Measurements from ENCODE around the gene RSPO4. TPM values are rescaled to one million over a fixed set of nuclear protein-coding genes. Genes with fewer than 3 reads are reported as not detected.
A peak's percentile ranks its signal among the peaks of the same experiment; 100 is the strongest.

Gene RSPO4
- total and polyA plus RNA-seq, 9 of the 15 experiments (the other 6 are each of a cell fraction or from before 2014, with no cell fraction given): 0.04 to 0.34 TPM; not detected in 7

DNA sequence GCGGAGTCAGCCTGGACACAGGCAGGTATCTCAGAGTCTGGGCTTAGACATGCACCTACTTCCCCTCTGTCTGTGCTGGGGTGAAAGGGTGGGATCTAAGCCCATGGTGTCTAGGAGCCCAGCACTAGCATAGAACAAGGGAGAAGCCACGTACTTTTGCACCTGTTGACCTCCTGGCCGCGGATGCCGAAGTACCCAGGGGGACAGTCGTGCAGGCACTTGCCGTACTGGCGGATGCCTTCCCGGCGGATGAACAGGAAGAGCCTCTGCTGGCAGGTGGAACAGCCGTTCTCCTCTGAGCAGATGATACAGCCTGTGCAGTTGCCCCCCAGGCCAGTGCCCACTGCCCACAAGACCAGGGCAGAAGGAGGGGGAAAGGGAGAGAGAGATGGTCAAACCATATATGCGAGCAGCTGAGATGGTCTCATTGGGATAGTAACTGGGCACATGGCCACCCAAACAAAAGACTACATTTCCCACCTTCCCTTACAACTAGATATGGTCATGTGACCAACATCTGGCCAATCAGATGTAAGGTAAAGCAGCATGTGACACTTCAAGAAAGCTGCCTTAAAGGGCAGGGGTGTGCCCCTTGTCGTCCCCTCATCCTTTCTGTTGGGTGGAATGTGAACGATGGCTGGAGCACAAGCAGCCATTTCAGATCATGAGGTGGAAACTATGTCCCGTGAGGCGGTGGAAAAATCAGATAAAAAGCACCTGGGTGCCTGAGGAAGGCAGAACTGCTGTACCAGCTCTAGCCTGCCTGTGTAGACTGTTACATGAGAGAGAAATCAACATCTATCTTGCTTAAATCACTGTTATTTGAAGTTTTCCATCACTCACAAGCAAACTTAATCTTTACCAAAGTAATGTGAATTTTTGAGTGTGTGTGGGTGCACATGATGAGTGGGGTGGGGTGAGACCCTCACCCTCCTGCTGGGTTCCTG lies 34.0 kb downstream of the RSPO4 start (continued):
- TF ChIP-seq TFAP4 (CRISPR knock-in tag; IDR thresholded peaks at IDR 0.05; ENCODE audit: borderline replicate concordance): peak; percentile 40; the same call in 1 of the 2 replicates
- no peak for TF ChIP-seq ZNF280B (CRISPR knock-in tag; IDR thresholded peaks at IDR 0.05)
- TF ChIP-seq E2F1 (CRISPR knock-in tag; IDR thresholded peaks at IDR 0.05): no peak
- no peak for TF ChIP-seq MAFF (IDR thresholded peaks at IDR 0.05; ENCODE audit: low read length)
- TF ChIP-seq SNIP1 (IDR thresholded peaks at IDR 0.05; ENCODE audit: low read depth): no peak
- peak; percentile 62 to 65 for TF ChIP-seq SIX5 (IDR thresholded peaks at IDR 0.05; ENCODE audit: borderline replicate concordance in 1 of 2, insufficient read depth in 1 of 2, low read depth in 1 of 2, low read length in 2 of 2)
- no peak for TF ChIP-seq CHCHD3 (CRISPR knock-in tag; IDR thresholded peaks at IDR 0.05)
- TF ChIP-seq ZFP36 (IDR thresholded peaks at IDR 0.05; ENCODE audit: low read depth, low read length, partially characterized antibody): no peak
- no peak for TF ChIP-seq SMAD2 (IDR thresholded peaks at IDR 0.05; ENCODE audit: low read depth, low read length)
- TF ChIP-seq ATF1 (CRISPR knock-in tag; IDR thresholded peaks at IDR 0.05): no peak
- 0 out of 2 replicates have a peak, but pooled peaks have one; percentile 22 for TF ChIP-seq ATF1 (tag; IDR thresholded peaks at IDR 0.05)
- no peak for TF ChIP-seq RBM22 (IDR thresholded peaks at IDR 0.05; ENCODE audit: low read depth, low read length, poor library complexity, severe bottlenecking)
- TF ChIP-seq XRCC3 (IDR thresholded peaks at IDR 0.05): no peak
- 0 out of 2 replicates have a peak, but pooled peaks have one; percentile 41 for TF ChIP-seq NR2C2 (CRISPR knock-in tag; IDR thresholded peaks at IDR 0.05)
- no peak for TF ChIP-seq NR2C2 (tag; IDR thresholded peaks at IDR 0.05)
- TF ChIP-seq KAT7 (CRISPR knock-in tag; IDR thresholded peaks at IDR 0.05; ENCODE audit: borderline replicate concordance): no peak
- TF ChIP-seq, protein P1, sequence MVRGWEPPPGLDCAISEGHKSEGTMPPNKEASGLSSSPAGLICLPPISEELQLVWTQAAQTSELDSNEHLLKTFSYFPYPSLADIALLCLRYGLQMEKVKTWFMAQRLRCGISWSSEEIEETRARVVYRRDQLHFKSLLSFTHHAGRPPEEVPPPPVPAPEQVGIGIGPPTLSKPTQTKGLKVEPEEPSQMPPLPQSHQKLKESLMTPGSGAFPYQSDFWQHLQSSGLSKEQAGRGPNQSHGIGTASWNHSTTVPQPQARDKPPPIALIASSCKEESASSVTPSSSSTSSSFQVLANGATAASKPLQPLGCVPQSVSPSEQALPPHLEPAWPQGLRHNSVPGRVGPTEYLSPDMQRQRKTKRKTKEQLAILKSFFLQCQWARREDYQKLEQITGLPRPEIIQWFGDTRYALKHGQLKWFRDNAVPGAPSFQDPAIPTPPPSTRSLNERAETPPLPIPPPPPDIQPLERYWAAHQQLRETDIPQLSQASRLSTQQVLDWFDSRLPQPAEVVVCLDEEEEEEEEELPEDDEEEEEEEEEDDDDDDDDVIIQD (CRISPR knock-in tag; IDR thresholded peaks at IDR 0.05): no peak
- TF ChIP-seq ZNF79 (CRISPR knock-in tag; IDR thresholded peaks at IDR 0.05; ENCODE audit: low read depth): no peak
